GM21360 (cell line): ENCODE measurements around the gene LINC00305.

Source experiments
- ATAC-seq: cut with Tn5 transposase; IDR thresholded peaks from one replicate; pipeline ENCODE4 v1.9.1; 2021; ENCODE audit warnings: mild to moderate bottlenecking, moderate library complexity; ENCODE audit not compliant: unreplicated experiment

The LINC00305 gene

DNA sequence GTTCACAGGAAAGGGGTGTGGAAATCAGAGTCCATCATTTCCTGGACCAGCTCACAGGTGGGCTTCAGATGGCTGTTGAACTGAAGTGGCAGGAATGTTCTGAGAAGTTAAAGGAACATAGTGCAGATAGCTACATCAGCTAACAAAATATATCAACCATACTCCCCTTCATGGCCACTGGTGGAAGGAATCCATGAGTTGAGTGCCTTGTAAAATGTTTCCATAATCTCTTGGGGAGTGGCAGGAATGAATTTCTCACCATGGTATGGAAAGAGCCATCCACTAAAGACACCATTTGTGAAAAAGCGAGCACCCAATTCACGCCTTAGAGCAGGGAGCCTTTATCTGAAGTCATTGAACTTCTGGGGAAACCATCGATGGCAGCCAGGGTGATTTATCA is at the start of gene LINC00305:
Gene LINC00305, minus strand, starts transcription at position 101 of the 400 bp plus-strand sequence.
- ATAC-seq, result no peak

DNA sequence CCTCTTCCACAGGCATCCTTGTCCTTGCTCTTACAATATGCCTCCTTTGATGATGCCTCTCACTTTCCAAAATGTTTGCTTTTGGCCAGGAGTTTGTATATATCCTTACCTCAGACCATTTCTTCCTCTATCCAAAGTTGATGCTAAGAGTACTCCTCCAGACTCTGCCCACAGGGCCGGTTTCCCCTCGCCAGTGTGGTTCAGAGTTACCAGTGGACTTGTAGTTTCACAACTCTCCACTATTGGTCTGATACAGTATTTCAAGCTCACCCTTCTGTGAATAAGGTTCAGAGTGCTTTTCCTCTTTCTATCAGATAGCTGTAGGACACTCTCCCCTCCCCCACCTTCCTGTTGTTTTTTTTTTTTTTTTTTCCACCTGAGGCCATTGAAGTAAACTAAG is 42.2 kb upstream of the LINC00305 start:
- no peak for ATAC-seq

DNA sequence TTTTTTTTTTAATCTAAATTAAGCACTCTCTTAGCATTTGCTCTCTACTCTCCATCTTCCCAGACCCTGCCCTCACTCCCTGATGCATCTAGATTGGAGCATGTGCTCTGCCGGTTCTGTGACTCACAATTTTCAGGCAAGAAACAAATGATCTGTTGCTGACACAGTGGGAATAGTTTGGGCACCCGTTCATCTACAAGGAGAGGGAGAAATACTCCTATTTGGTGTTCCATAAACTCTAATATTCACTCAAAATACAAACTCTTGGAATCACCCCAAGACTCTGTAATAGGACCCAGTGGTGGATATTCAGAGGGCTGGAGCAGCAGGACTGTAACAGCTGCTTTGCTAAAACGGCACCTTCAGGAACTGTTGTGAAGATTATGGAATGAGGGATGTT is 37.1 kb upstream of the LINC00305 start:
- no peak for ATAC-seq

DNA sequence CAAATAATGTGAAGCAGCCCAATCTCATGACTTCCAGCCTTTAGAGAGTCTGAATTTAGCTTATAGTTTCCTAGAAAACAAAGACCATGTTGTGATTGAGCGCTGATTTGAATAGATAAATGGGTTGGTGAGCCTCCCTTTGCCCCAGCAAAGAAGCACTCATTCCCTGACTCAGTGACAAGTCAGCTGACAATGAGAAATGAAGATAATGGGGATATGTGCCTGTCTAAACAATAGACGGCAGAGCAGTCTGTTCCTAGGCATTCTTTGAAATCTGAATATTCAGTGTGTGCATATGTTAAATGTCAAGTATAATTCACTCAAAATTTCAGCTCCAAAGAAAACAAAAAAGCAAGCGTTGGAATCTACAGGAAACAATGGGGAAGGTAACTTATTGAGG is 34.8 kb upstream of the LINC00305 start:
- ATAC-seq, result no peak

DNA sequence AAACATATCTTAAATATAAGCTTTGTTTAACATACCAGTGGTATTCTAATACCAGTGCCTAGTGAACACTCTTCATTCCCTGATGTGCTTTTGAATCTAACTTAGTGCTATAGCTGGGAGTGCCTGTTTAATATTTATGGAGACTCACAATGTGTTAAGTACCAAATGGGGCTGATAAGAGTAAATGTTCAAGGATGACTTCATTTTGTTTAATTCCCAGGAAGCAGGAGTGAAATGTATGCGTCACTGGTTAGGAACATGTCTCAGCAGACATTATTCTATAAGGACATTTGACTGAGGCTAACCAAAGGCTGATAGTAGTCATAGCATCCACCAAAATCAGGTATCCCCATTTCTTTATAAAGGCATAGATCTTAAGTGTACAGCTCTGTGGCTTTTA is 31.7 kb upstream of the LINC00305 start:
- ATAC-seq, result no peak

DNA sequence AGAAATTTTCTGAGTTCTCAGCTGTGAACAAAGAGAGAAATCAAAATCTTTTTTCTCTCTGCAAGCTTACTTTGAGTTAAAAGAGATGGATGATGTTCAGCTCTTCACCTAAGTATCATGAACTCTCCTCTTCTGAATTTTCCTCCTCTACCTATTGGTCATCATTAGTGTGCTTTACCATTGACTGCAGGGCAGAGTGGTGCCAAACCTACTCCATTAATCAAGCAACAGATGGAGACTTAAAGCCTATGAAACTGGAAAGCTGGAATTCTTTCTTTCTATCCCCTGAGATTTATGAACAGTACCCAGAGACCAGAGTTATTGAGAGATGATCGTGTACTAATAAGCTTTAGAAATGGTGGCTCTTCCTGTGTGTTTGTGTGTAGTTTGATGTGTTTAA is 31.3 kb upstream of the LINC00305 start:
- ATAC-seq, result no peak

DNA sequence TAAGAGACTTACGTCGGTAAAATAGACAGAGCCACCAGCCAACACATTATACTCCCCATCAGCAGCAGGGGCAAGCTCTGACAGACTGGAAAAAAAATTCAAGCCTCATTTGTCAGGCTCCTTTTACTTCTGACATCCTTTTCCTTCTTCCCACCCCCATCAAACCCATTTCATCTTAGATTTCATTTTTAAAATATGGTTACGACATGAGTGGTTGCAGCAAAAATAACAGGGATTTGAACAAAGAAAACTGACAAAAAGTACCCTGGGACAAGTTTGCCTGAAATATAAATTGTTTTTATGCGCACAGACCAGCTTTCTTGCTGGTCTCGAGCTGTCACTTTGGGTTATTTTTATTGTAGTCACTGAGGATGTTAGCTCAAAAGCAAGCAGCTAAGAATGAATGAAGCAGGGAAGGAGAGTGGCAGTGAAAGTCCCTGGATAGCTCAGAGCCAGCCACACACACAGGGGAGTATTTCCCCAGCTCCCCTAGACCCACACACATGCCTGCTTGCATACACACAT is 30.7 kb upstream of the LINC00305 start:
- ATAC-seq, result no peak

DNA sequence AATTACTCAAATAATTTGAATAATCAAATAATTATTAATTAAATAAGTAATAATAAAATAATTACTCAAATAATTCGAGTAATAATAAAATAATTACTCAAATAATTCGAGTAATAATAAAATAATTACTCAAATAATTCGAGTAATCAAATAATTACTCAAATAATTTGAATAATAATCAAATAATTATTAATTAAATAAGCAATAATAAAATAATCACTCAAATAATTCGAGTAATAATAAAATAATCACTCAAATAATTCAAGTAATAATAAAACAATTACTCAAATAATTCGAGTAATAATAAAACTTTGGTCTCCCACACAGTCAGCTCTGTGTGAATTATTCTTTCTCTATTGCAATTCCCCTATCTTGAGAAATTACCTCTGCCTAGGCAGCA is 30.0 kb upstream of the LINC00305 start:
- no peak for ATAC-seq

DNA sequence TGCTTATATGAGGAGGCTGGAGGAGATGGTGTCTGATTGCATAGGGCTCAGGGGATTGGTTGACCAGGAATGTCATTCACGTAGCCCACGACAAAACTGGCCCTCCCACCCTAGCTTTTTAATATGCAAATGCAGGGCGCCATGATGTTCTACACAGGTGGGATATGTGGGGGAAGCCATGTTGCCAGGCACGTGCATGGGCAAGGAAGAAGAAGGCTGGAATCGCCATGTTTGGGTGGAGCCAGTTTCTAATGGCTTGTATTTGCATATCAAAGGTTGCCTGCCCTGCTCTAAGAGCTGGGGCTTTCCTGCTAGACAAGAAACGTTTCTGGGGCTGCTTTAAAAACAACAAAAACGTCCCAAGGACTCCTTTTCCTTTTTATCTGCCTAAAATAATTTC is 26.5 kb upstream of the LINC00305 start:
- ATAC-seq, result no peak

DNA sequence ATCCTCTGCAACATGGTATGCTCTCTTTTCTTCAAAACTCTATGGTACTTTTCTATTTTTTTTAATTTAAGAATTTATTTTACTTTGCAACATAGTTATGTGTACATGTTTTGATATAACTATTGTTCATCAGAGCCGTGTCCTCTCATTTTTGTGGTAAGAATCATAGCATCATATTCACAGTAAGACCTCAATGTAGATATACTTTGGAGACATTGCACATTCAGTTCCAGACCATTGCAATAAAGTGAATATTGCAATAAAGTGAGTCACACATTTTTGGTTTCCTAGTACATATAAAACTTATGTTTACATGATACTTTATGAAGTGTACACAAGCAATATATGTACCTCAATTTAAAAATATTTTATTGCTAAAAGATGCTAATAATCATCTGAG is 22.7 kb upstream of the LINC00305 start:
- ATAC-seq, result no peak

DNA sequence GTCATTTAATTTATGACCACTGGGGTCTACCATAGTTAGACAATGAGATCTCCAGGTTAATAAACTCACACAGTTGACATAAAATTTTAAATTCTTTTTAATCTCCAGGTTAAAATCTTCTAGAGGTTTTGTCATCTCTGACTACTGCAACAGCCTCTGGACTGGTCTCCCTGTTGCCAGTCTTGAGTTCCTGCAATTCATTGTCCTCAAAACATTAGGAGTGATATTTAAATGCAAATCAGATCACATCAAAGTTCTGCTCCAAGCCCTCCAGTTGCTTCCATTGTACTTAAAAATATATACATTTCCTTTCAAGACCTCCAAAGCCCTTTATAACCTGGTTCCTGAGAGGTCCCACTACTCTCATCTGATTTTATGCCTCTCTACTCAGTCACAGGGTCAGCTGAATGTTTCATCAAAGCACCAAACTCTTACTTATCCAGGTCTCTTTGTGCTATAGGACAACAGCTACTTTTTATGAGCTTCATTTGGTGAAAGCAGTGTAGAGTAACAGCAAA is 18.6 kb upstream of the LINC00305 start:
- ATAC-seq, result no peak

DNA sequence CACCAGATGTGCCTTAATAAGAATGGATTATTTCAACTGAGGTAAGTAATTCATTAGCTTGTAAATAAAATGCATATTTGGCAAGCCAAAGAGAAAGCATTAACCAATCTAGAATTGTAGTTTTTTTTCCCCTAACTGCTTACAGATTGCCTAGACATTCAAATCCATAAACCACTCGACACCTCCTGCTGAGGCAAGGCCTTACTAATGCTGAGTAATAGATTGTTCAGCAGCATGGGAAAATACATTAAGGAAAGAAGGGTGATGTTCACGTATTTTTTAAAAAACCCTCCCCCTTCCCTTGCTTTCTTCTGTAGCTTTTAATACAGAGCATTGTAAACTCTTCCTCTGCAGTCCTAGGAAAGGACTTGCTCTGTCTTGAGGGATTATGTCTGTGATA is 17.0 kb upstream of the LINC00305 start:
- ATAC-seq, result no peak

DNA sequence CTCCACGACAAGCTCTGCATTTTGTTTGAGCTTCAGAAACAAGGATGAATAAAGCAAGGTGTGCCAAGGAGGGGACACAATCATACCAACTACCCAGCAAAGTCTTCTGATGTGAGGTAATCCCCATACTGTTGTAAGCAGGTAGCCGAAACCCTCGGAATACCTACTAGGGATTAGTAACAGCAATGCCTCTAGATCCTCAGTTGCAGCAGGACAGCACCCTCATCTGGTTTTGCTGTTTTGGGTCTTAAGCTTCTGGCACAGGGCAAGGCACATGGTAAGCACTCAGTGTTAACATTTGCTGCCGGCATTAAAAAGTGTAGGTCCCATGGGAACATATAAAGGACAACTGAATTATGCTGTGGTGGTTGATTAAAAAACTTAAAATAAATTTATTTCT is 16.0 kb upstream of the LINC00305 start:
- no peak for ATAC-seq

DNA sequence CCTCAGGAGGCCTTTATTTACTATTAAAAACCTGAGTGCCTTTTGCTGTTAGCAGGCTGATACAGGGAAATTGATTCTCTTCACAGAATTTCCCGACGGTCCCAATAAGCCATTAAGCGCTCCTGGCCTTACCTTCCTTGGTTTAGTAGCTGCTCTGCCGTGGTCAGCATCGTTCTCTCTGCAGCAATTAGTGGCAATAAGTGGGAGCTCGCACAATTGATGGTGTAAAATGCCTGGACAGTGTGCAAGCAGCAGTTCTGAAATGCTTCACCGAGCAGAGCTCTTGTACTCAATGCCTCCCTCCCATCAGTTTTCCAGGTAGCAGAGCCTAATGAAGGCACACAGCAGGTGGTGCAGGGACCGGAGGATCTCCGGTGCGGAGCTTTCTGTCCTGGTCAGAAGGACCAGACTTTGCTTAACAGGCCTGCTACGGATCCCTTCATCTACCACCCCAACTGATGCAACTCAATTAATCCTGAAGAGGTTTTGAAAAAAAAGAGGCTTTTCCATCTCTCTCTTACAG is 1.1 kb upstream of the LINC00305 start:
- ATAC-seq, result no peak

DNA sequence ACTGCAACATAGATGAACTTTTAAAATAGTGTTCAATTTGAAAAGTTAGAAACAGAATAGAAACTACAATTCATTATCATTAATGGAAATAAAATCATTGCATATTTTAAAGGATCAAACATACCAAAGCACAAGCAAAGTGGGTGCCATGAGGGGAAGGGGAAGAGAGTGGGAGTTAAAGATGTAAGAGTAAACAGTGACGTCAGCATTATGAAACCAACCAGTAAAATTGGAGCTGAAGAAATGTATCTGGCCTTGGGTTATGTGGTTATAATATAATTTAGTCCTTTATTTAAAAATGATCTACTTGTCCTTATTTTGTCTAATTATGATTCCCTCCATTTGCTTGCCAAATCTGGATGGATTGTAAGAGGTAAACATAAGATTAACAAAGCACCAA is 6.0 kb downstream of the LINC00305 start:
- ATAC-seq, result no peak

DNA sequence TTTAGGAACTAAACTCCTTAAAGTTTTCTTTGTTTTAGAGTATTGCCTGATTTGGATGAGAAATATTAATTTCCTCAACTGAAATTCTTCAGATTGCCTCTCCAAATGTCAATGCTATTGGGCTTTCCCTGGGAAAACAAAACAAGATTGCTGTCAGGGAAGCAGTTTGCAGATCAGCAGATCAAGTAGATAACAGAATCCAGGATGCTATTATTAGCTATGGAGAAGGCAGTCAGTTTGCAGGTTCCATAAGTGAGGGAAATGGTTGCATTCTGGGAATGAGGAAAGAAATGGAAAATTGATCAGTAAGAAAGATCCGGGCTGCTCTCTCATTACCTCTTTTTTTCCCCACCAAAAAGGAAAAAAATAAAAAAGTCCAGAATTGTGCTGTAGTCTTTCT is 11.0 kb downstream of the LINC00305 start:
- ATAC-seq, result no peak

DNA sequence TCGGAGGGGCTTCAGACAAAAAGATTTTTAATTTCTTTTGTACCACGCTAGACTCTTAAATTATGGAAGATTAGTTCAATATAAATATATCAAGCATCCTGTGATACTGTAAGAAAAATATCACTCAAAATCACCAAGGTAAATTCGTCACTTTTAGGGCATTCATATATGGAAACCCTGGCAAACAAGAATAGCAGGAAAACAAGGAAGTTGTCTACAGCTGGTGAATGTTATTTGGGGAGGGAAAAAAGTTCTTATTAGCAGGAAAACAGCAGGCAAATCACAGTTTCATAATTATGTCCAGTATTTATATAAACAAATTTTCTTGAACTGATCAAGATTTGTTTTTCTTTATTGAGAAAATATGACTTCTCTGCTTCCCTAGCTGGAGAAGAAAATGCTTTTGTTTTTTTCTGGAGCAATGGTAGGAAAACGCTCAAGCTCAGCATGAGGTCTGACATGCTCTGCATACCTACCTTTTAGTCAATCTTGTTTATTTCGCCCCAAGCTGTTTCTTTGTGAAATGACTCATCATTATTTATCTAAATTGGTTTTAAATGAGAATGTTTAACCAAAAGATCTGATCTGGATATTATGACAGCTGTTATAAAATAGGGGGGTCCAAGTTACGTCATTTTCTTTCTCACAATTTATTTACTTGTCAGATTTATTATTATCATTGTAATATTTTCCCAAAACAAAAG is 14.7 kb downstream of the LINC00305 start:
- no peak for ATAC-seq

DNA sequence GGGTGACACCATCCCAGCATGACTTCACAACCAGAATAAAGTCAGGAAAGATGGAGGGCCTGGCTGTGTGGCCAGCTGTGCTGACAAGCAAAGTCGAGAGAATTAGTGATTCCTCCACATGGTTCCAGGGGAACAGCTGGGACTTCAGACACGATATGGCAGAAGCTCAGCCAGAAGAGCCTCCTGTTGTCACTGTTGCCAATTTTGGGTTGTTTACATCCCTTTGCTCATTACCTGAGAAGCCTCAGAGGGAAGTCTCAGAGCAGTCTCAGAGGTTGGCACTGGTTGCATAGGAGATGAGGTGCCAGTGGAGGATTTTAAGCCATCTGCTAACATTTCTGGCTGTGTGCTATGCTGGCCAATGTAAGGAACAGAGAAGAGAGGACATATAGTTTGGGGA is 16.0 kb downstream of the LINC00305 start:
- ATAC-seq, result no peak

DNA sequence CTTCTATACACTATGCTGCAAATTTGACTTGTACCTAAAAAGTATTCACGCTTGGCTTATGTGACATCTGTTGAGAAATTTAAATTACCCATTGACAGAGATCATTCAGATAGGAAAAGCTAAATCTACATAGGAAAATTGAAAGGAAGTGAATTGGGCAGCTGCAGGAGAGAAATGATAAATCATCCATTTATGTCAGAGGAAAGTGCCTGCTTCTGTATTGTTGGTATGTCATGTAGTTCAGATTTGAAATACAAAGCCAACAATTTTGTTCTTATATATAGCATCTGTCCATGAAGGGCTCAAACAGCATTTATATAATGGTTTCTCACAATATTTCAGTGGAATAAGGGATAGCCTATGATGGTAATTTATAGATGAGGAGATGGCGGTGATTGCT is 17.6 kb downstream of the LINC00305 start:
- no peak for ATAC-seq

DNA sequence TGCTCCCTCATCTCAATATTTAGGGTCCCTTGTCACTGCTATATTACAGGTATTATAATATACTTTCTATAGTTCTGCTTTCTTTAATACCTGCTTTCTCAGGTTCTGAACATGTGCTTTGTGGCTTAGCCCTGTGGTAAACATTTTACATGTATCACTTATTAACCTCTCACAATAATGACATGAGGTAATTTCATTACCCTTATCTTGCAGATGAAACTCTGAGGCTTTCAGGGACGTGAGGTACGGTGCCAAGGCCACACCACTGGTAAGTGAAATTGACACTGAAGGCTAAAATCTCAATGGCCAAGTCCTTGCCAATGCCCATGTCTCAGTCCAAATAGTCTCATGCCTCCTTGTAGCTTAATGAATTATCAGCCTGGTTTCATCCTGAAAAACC is 21.7 kb downstream of the LINC00305 start:
- ATAC-seq, result no peak

DNA sequence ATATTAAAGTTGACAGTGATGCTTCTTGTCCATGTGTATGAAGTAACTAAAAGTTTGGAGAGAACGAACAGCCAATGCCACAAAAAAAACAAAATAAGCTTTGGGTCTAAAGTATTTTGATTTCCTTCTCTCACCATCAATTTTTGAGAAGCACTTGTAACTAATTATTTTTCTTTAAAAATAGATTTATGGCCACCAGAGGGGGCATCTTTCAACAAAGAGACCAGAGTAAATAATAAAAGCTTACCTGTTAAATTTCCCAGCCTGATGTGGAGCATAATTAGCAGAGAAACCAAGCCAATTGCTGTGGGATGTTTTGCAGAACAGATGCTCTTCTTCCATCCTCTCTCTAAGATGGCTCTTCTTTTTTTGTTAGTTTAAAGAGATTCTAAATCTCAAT is 29.0 kb downstream of the LINC00305 start:
- ATAC-seq, result no peak

DNA sequence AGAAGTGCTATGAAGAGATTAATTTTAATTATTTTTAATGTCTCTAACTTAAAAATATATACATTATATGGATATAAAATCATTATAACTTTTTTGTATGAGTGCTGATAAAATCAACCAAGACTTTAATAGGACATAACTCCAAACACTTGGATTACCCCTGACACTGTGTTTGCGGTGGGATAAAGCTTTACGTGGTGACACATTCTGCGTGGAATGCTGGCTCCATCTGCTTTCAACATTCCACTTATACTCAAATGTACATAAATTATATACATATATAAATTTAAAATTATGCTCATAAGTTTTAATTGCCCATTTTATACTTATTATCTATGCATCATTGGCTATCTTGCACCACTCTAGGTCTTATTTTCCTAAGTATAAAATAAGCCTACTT is 30.5 kb downstream of the LINC00305 start:
- ATAC-seq, result no peak
